ENCODE data around the gene BACE1-AS. TPM values are rescaled to one million over a fixed set of nuclear protein-coding genes. Genes with fewer than 3 reads are reported as not detected.

BACE1-AS gene
- total and polyA plus RNA-seq, 2 of the 8 experiments (the other 6 are each of a cell fraction or from before 2014, with no cell fraction given) = 14.9 to 17.4 TPM

DNA sequence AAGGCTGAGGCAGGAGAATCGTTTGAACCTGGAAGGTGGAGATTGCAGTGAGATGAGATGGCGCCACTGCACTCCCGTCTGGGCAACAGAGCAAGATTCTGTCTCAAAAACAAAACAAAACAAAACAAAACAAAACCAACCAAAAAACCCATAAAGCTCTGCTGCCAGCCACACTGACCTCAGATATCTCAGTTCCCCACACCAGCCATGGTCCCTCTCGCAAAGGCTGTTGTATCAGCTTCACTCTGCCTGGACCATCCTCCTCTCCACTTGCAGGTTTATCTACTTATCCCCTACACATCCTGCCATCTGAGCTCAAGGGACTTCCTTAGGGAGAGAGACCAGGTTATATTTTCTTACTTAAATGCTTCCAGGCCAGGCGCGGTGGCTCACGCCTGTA is 11.1 kb downstream of the BACE1-AS start:
- H3K9ac ChIP-seq (replicated peaks in 1 of 4; ENCODE audit: extremely low read depth in 1 of 4, low read depth in 3 of 4, low read length in 3 of 4) = no peak overlapping the region
- no peak overlapping the region for H3K27ac ChIP-seq (ENCODE audit: low read depth, low read length)
- no peak overlapping the region for H3K18ac ChIP-seq (ENCODE audit: extremely low read depth, low read length)
- H3K27me3 ChIP-seq (replicated peaks in 1 of 4; ENCODE audit: control insufficient read depth in 3 of 4, extremely low read depth in 1 of 4, insufficient read depth in 3 of 4, low read length in 3 of 4) = no peaks in the 10 kb centered on the region
- H2BK20ac ChIP-seq (ENCODE audit: low read length) = no peak overlapping the region
- ChIA-PET CTCF (ENCODE audit: partially characterized antibody) (interaction anchor here (1.0 to 1.7 kb wide), 3 partner anchors 51 to 90 kb away, joined by 3 to 4 read pairs (median 3); no protein-coding TSS in a partner anchor), POLR2A (ENCODE audit: partially characterized antibody) (interaction anchor here (1.7 kb wide), 1 partner anchor 11 kb away, joined by 4 read pairs; the partner anchor contains the start of gene BACE1-AS)
- H3K79me2 ChIP-seq (ENCODE audit: control insufficient read depth in 1 of 2, insufficient read depth in 2 of 2, low read length in 2 of 2) = no peaks in the 10 kb centered on the region
- no peak overlapping the region for H4K91ac ChIP-seq (replicated peaks; ENCODE audit: insufficient read length, low read length)
- no peaks in the 10 kb centered on the region for H3K23me2 ChIP-seq (ENCODE audit: low read depth, low read length)
- H3K4ac ChIP-seq (replicated peaks; ENCODE audit: insufficient read length, low read depth, low read length) = no peak overlapping the region
- no peak overlapping the region for H3K23ac ChIP-seq (ENCODE audit: insufficient read length)
- no peaks in the 10 kb centered on the region for H3K79me1 ChIP-seq (ENCODE audit: low read depth, low read length)
- H3K14ac ChIP-seq (ENCODE audit: insufficient read length) = no peak overlapping the region
- no peaks in the 10 kb centered on the region for H3K36me3 ChIP-seq (ENCODE audit: control insufficient read depth in 2 of 4, insufficient read depth in 4 of 4, low read length in 3 of 4)
- no peak overlapping the region for H2BK15ac ChIP-seq (ENCODE audit: low read length)
- H3K4me3 ChIP-seq (ENCODE audit: extremely low read depth in 1 of 4, insufficient read depth in 2 of 4, low read depth in 3 of 4, low read length in 4 of 4) = no peak overlapping the region
- no peak overlapping the region for H2BK5ac ChIP-seq (ENCODE audit: low read depth, low read length)
- DNase-seq (ENCODE audit: low read depth in 1 of 2, low spot score in 2 of 2) (no peak), FAIRE-seq (no peak)
- no peak for TF ChIP-seq NANOG (IDR thresholded peaks at IDR 0.05; ENCODE audit: insufficient read depth, low read depth, low read length, poor library complexity, severe bottlenecking)
- TF ChIP-seq PHF8 (conservative IDR thresholded peaks at IDR 0.05; ENCODE audit: low read depth, low read length) = no peak
- TF ChIP-seq ASH2L (IDR thresholded peaks at IDR 0.05; ENCODE audit: low read length) = no peak
- no peak for TF ChIP-seq TCF12 (IDR thresholded peaks at IDR 0.05; ENCODE audit: low read depth, low read length)
- no peak for TF ChIP-seq KDM1A (IDR thresholded peaks at IDR 0.05; ENCODE audit: borderline replicate concordance, low read length)
- no peak overlapping the region for H4K5ac ChIP-seq (ENCODE audit: insufficient read length, low read depth, low read length)
- no peak overlapping the region for H3K4me2 ChIP-seq (ENCODE audit: insufficient read depth in 1 of 2, low read depth in 2 of 2, low read length in 2 of 2)
- no peak overlapping the region for H2AK5ac ChIP-seq (ENCODE audit: low read depth, low read length)
- H3K9me3 ChIP-seq (ENCODE audit: insufficient read depth in 2 of 2, low read depth in 1 of 2, low read length in 1 of 2) = no peaks in the 10 kb centered on the region
- 87% methylated on average over 7 of the region's 7 CpGs; no CpG with 5 or more reads in 1 of the 2 experiments for WGBS, 2 experiments (ENCODE audit: extremely low coverage in 1 of 2, insufficient coverage in 1 of 2, insufficient read length in 1 of 2, insufficient replicate concordance in 2 of 2, low coverage in 1 of 2, low lambda C conversion rate in 2 of 2, missing lambda C conversion rate in 1 of 2)
- H2AFZ ChIP-seq (ENCODE audit: low read length) = no peak overlapping the region
- no peak overlapping the region for H2BK120ac ChIP-seq (replicated peaks; ENCODE audit: low read depth, low read length)
- H2BK12ac ChIP-seq (ENCODE audit: low read depth, low read length) = no peak overlapping the region
- H3K56ac ChIP-seq (replicated peaks; ENCODE audit: insufficient read length, low read depth, low read length) = no peak overlapping the region
- no peaks in the 10 kb centered on the region for H4K20me1 ChIP-seq (replicated peaks in 1 of 2; ENCODE audit: control insufficient read depth in 1 of 2, insufficient read depth in 2 of 2, low read length in 2 of 2)
- no peak overlapping the region for H4K8ac ChIP-seq (ENCODE audit: extremely low read depth, insufficient read depth, low read length)
- H3K4me1 ChIP-seq (replicated peaks in 1 of 4; ENCODE audit: control insufficient read depth in 3 of 4, insufficient read depth in 4 of 4, low read length in 3 of 4) = peaks cover 7 to 23% (median 15%) of the 10 kb centered on the region in 4 experiments
